ENCODE data around the gene THUMPD3.

Gene THUMPD3

GRCh38 chr3:9373465-9373864, 10.6 kb downstream of the THUMPD3 start:
- no peak for TF ChIP-seq ZBTB7A (IDR thresholded peaks at IDR 0.05; ENCODE audit: low read depth)
- TF ChIP-seq TAF1 (IDR thresholded peaks at IDR 0.05; ENCODE audit: low read depth), result no peak
- no peak for TF ChIP-seq REST (IDR thresholded peaks at IDR 0.05; ENCODE audit: low read depth)
- no peak for TF ChIP-seq FOXM1 (IDR thresholded peaks at IDR 0.05; ENCODE audit: borderline replicate concordance, low read depth)

GRCh38 chr3:9377981-9378380, 15.1 kb downstream of the THUMPD3 start:
- TF ChIP-seq CREB1 (IDR thresholded peaks at IDR 0.05; ENCODE audit: low read depth), result no peak
- TF ChIP-seq TAF1 (IDR thresholded peaks at IDR 0.05; ENCODE audit: low read depth), result no peak
- no peak for TF ChIP-seq TCF12 (IDR thresholded peaks at IDR 0.05; ENCODE audit: low read depth)
- TF ChIP-seq NFIC (IDR thresholded peaks at IDR 0.05), result no peak
- no peak for TF ChIP-seq FOXM1 (IDR thresholded peaks at IDR 0.05; ENCODE audit: borderline replicate concordance, low read depth)
- TF ChIP-seq RAD21 (IDR thresholded peaks at IDR 0.05; ENCODE audit: low read depth), result no peak
- TF ChIP-seq EP300 (IDR thresholded peaks at IDR 0.05; ENCODE audit: borderline replicate concordance), result no peak
- TF ChIP-seq ZBTB7A (IDR thresholded peaks at IDR 0.05; ENCODE audit: low read depth), result no peak
- TF ChIP-seq EGR1 (IDR thresholded peaks at IDR 0.05), result no peak
- no peak for TF ChIP-seq TEAD4 (IDR thresholded peaks at IDR 0.05)
- no peak for TF ChIP-seq USF1 (IDR thresholded peaks at IDR 0.05)

GRCh38 chr3:9379327-9379726, 16.5 kb downstream of the THUMPD3 start:
- TF ChIP-seq FOXM1 (IDR thresholded peaks at IDR 0.05; ENCODE audit: borderline replicate concordance, low read depth) (no peak), EGR1 (IDR thresholded peaks at IDR 0.05) (no peak), REST (IDR thresholded peaks at IDR 0.05; ENCODE audit: low read depth) (no peak), RAD21 (IDR thresholded peaks at IDR 0.05; ENCODE audit: low read depth) (no peak), TCF12 (IDR thresholded peaks at IDR 0.05; ENCODE audit: low read depth) (no peak), CREB1 (IDR thresholded peaks at IDR 0.05; ENCODE audit: low read depth) (no peak), ZBTB7A (IDR thresholded peaks at IDR 0.05; ENCODE audit: low read depth) (no peak), USF1 (IDR thresholded peaks at IDR 0.05) (no peak)

GRCh38 chr3:9380014-9380413, 17.2 kb downstream of the THUMPD3 start:
- no peak for TF ChIP-seq MAX (IDR thresholded peaks at IDR 0.05)
- TF ChIP-seq CEBPB (IDR thresholded peaks at IDR 0.05), result no peak
- no peak for TF ChIP-seq CREB1 (IDR thresholded peaks at IDR 0.05; ENCODE audit: low read depth)
- TF ChIP-seq EGR1 (IDR thresholded peaks at IDR 0.05), result no peak
- TF ChIP-seq FOXM1 (IDR thresholded peaks at IDR 0.05; ENCODE audit: borderline replicate concordance, low read depth), result no peak
- TF ChIP-seq USF1 (IDR thresholded peaks at IDR 0.05), result no peak
- TF ChIP-seq REST (IDR thresholded peaks at IDR 0.05; ENCODE audit: low read depth), result no peak
- no peak for TF ChIP-seq EP300 (IDR thresholded peaks at IDR 0.05; ENCODE audit: borderline replicate concordance)
- TF ChIP-seq YY1 (IDR thresholded peaks at IDR 0.05; ENCODE audit: low read depth), result no peak
- no peak for TF ChIP-seq RAD21 (IDR thresholded peaks at IDR 0.05; ENCODE audit: low read depth)
- TF ChIP-seq TEAD4 (IDR thresholded peaks at IDR 0.05), result no peak
- no peak for TF ChIP-seq ZBTB7A (IDR thresholded peaks at IDR 0.05; ENCODE audit: low read depth)
- no peak for TF ChIP-seq NFIC (IDR thresholded peaks at IDR 0.05)
- no peak for TF ChIP-seq TCF12 (IDR thresholded peaks at IDR 0.05; ENCODE audit: low read depth)

All from Ishikawa (cell line).